ENCODE data around the gene ATP5IF1. TPM values are rescaled to one million over a fixed set of nuclear protein-coding genes. Genes with fewer than 3 reads are reported as not detected.

Gene ATP5IF1
- total and polyA plus RNA-seq, 2 donors = 220 to 431 TPM

GRCh38 chr1:28257736-28258135 is 21.8 kb downstream of the ATP5IF1 start:
- Histone ChIP-seq H3K4me3 (ENCODE audit: low read length in 2 of 2) (no peak overlapping the region), H3K9me3 (ENCODE audit: control insufficient read depth in 2 of 2, insufficient read depth in 1 of 2, low read length in 1 of 2) (no peaks in the 10 kb centered on the region), H3K4me1 (ENCODE audit: control insufficient read depth in 2 of 2, insufficient read depth in 2 of 2, low read length in 2 of 2) (peaks cover 9 to 32% of the 10 kb centered on the region in 2 donors), H3K36me3 (ENCODE audit: control insufficient read depth in 2 of 2, insufficient read depth in 2 of 2, low read length in 1 of 2) (peaks cover 0 to 3% of the 10 kb centered on the region in 2 donors), H3K27ac (ENCODE audit: low read depth in 1 of 2, low read length in 1 of 2) (no peak overlapping the region), H3K27me3 (ENCODE audit: control insufficient read depth in 2 of 2, insufficient read depth in 1 of 2, low read length in 1 of 2) (peaks cover 15 to 27% of the 10 kb centered on the region in 2 donors)
- DNase-seq (ENCODE audit: low read depth in 6 of 9, low spot score in 9 of 9) = no peak
- over 99% methylated on average over 4 of the region's 4 CpGs for WGBS

DNA sequence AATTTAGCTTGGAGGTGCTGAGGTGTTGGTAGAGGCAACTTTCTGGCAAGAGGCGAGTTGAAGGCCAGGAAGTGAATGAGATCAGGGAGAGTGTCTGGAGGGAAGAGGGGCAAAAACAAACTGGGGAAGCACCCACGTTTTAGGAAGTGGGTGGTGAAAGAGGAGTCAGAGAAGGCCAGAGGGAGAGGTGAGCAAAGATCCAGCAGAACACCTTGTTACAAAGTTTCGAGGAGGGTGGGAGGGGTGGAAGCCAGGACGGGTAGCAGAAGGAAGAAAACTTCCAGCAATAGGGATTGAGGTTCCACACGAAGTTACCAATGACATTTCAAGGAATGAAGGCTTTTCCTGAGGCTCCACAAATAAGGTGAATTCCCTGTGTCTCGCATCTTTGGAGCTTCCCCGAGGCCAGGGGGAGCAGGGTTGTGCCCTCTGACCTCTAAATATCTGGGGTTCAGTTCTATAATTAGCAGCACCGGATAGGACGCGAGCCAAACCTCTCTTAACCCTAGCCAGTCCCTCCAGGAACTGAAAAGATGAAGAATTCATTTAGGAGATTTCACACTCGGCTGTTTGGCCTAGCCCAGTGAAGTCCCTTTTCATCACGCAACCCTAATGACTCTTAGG is 22.8 kb downstream of the ATP5IF1 start:
- peak overlapping the region in 1 of 2 donors; percentile 31 for H3K27ac ChIP-seq (ENCODE audit: low read depth in 1 of 2, low read length in 1 of 2)
- DNase-seq (ENCODE audit: low read depth in 6 of 9, low spot score in 9 of 9) = no peak
- H3K36me3 ChIP-seq (ENCODE audit: control insufficient read depth in 2 of 2, insufficient read depth in 2 of 2, low read length in 1 of 2) = peaks cover 0 to 3% of the 10 kb centered on the region in 2 donors
- H3K27me3 ChIP-seq (ENCODE audit: control insufficient read depth in 2 of 2, insufficient read depth in 1 of 2, low read length in 1 of 2) = peaks cover 15 to 31% of the 10 kb centered on the region in 2 donors
- WGBS = 31% methylated on average over 12 of the region's 12 CpGs
- peaks cover 9 to 32% of the 10 kb centered on the region in 2 donors for H3K4me1 ChIP-seq (ENCODE audit: control insufficient read depth in 2 of 2, insufficient read depth in 2 of 2, low read length in 2 of 2)
- H3K4me3 ChIP-seq (ENCODE audit: low read length in 2 of 2) = peak overlapping the region; percentile 18 to 92
- no peaks in the 10 kb centered on the region for H3K9me3 ChIP-seq (ENCODE audit: control insufficient read depth in 2 of 2, insufficient read depth in 1 of 2, low read length in 1 of 2)

- H3K36me3 ChIP-seq (ENCODE audit: control insufficient read depth in 2 of 2, insufficient read depth in 2 of 2, low read length in 1 of 2) = peaks cover 0 to 3% of the 10 kb centered on the region in 2 donors
- H3K27me3 ChIP-seq (ENCODE audit: control insufficient read depth in 2 of 2, insufficient read depth in 1 of 2, low read length in 1 of 2) = peaks cover 15 to 31% of the 10 kb centered on the region in 2 donors
- H3K4me3 ChIP-seq (ENCODE audit: low read length in 2 of 2) = peak within 1 kb of the TSS; percentile 92 to 95
- peaks cover 9 to 32% of the 10 kb centered on the region in 2 donors for H3K4me1 ChIP-seq (ENCODE audit: control insufficient read depth in 2 of 2, insufficient read depth in 2 of 2, low read length in 2 of 2)
- under 1% methylated on average over 76 of the region's 76 CpGs for WGBS
- H3K9me3 ChIP-seq (ENCODE audit: control insufficient read depth in 2 of 2, insufficient read depth in 1 of 2, low read length in 1 of 2) = no peaks in the 10 kb centered on the region
- peak; percentile 95 to 99 (median 99) for DNase-seq (ENCODE audit: low read depth in 6 of 9, low spot score in 9 of 9)
- peak within 1 kb of the TSS; percentile 69 to 72 for H3K27ac ChIP-seq (ENCODE audit: low read depth in 1 of 2, low read length in 1 of 2)
Measured at GRCh38 chr1:28259252-28259933, 23.5 kb downstream of the ATP5IF1 start, which contains the start of gene SESN2. Gene SESN2, plus strand, starts transcription at chr1:28259518. Its CDS starts 330 bp downstream, at chr1:28259848.

GRCh38 chr1:28259934-28260802 is 24.2 kb downstream of the ATP5IF1 start:
- Histone ChIP-seq H3K9me3 (ENCODE audit: control insufficient read depth in 2 of 2, insufficient read depth in 1 of 2, low read length in 1 of 2) (no peaks in the 10 kb centered on the region), H3K4me3 (ENCODE audit: low read length in 2 of 2) (peak overlapping the region; percentile 92 to 95), H3K27ac (ENCODE audit: low read depth in 1 of 2, low read length in 1 of 2) (peak overlapping the region in 1 of 2 donors; percentile 69), H3K27me3 (ENCODE audit: control insufficient read depth in 2 of 2, insufficient read depth in 1 of 2, low read length in 1 of 2) (peaks cover 15 to 31% of the 10 kb centered on the region in 2 donors), H3K36me3 (ENCODE audit: control insufficient read depth in 2 of 2, insufficient read depth in 2 of 2, low read length in 1 of 2) (peaks cover 0 to 3% of the 10 kb centered on the region in 2 donors), H3K4me1 (ENCODE audit: control insufficient read depth in 2 of 2, insufficient read depth in 2 of 2, low read length in 2 of 2) (peaks cover 9 to 32% of the 10 kb centered on the region in 2 donors)
- WGBS = 5% methylated on average over 66 of the region's 66 CpGs
- peak in 3 of 9 donors; percentile 25 to 48 (median 39) for DNase-seq (ENCODE audit: low read depth in 6 of 9, low spot score in 9 of 9)

DNA sequence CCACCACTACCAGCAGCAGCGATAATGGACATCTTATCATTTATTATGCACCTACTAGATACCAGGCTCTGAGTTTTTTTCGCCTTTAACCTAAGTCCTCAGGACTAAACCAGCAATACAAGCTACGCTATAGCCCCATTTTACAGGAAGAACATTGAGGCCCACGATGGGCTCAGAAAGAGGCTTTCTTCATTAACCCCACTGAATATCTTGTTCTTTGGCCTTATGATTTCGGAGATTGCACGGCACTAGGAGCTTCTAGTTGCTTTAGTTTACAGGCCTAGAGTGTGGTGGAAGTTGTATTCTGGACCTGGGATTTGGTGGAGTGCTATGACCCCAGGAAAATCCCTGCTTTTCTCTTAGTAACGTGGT is 24.9 kb downstream of the ATP5IF1 start:
- H3K27me3 ChIP-seq (ENCODE audit: control insufficient read depth in 2 of 2, insufficient read depth in 1 of 2, low read length in 1 of 2) = peaks cover 15 to 31% of the 10 kb centered on the region in 2 donors
- no peaks in the 10 kb centered on the region for H3K9me3 ChIP-seq (ENCODE audit: control insufficient read depth in 2 of 2, insufficient read depth in 1 of 2, low read length in 1 of 2)
- H3K36me3 ChIP-seq (ENCODE audit: control insufficient read depth in 2 of 2, insufficient read depth in 2 of 2, low read length in 1 of 2) = peaks cover 0 to 3% of the 10 kb centered on the region in 2 donors
- H3K4me1 ChIP-seq (ENCODE audit: control insufficient read depth in 2 of 2, insufficient read depth in 2 of 2, low read length in 2 of 2) = peaks cover 9 to 32% of the 10 kb centered on the region in 2 donors
- 89% methylated on average over 7 of the region's 7 CpGs for WGBS
- no peak overlapping the region for H3K27ac ChIP-seq (ENCODE audit: low read depth in 1 of 2, low read length in 1 of 2)
- no peak for DNase-seq (ENCODE audit: low read depth in 6 of 9, low spot score in 9 of 9)
- H3K4me3 ChIP-seq (ENCODE audit: low read length in 2 of 2) = peak overlapping the region in 1 of 2 donors; percentile 95

GRCh38 chr1:28264897-28265296 is 29.0 kb downstream of the ATP5IF1 start:
- Histone ChIP-seq H3K4me3 (ENCODE audit: low read length in 2 of 2) (no peak overlapping the region), H3K27me3 (ENCODE audit: control insufficient read depth in 2 of 2, insufficient read depth in 1 of 2, low read length in 1 of 2) (peaks cover 12 to 26% of the 10 kb centered on the region in 2 donors), H3K36me3 (ENCODE audit: control insufficient read depth in 2 of 2, insufficient read depth in 2 of 2, low read length in 1 of 2) (no peaks in the 10 kb centered on the region), H3K27ac (ENCODE audit: low read depth in 1 of 2, low read length in 1 of 2) (no peak overlapping the region), H3K4me1 (ENCODE audit: control insufficient read depth in 2 of 2, insufficient read depth in 2 of 2, low read length in 2 of 2) (peaks cover 3 to 11% of the 10 kb centered on the region in 2 donors), H3K9me3 (ENCODE audit: control insufficient read depth in 2 of 2, insufficient read depth in 1 of 2, low read length in 1 of 2) (no peaks in the 10 kb centered on the region)
- 100% methylated on average over 1 of the region's 1 CpG for WGBS
- no peak for DNase-seq (ENCODE audit: low read depth in 6 of 9, low spot score in 9 of 9)

GRCh38 chr1:28265577-28265976 is 29.7 kb downstream of the ATP5IF1 start:
- Histone ChIP-seq H3K36me3 (ENCODE audit: control insufficient read depth in 2 of 2, insufficient read depth in 2 of 2, low read length in 1 of 2) (no peaks in the 10 kb centered on the region), H3K27me3 (ENCODE audit: control insufficient read depth in 2 of 2, insufficient read depth in 1 of 2, low read length in 1 of 2) (peaks cover 7 to 19% of the 10 kb centered on the region in 2 donors), H3K27ac (ENCODE audit: low read depth in 1 of 2, low read length in 1 of 2) (no peak overlapping the region), H3K4me3 (ENCODE audit: low read length in 2 of 2) (no peak overlapping the region), H3K4me1 (ENCODE audit: control insufficient read depth in 2 of 2, insufficient read depth in 2 of 2, low read length in 2 of 2) (peaks cover 0 to 5% of the 10 kb centered on the region in 2 donors), H3K9me3 (ENCODE audit: control insufficient read depth in 2 of 2, insufficient read depth in 1 of 2, low read length in 1 of 2) (no peaks in the 10 kb centered on the region)
- DNase-seq (ENCODE audit: low read depth in 6 of 9, low spot score in 9 of 9) = no peak
- WGBS = 98% methylated on average over 8 of the region's 8 CpGs

DNA sequence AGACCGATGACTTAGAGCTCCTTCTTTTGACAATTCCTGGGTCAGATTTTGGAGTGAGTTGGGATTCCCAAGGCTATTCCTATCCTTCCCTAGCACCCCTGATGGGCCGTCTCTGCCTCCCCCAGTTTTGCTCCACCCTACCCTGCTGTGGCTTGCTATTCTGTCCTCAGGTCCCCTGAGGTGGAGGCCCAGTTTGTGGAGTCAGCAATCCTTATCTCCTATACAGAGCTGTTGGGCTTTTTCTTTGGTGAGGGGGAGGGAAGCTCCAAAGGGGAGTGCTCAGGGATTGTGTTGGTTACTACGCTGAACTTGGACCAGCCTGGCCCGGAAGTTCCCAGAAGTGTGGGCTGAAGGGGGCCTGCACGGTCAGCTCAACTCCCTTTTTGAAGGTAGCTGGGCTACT is 31.0 kb downstream of the ATP5IF1 start:
- peaks cover 0 to 7% of the 10 kb centered on the region in 2 donors for H3K27me3 ChIP-seq (ENCODE audit: control insufficient read depth in 2 of 2, insufficient read depth in 1 of 2, low read length in 1 of 2)
- H3K4me1 ChIP-seq (ENCODE audit: control insufficient read depth in 2 of 2, insufficient read depth in 2 of 2, low read length in 2 of 2) = no peaks in the 10 kb centered on the region
- WGBS = 97% methylated on average over 5 of the region's 5 CpGs
- H3K36me3 ChIP-seq (ENCODE audit: control insufficient read depth in 2 of 2, insufficient read depth in 2 of 2, low read length in 1 of 2) = no peaks in the 10 kb centered on the region
- H3K9me3 ChIP-seq (ENCODE audit: control insufficient read depth in 2 of 2, insufficient read depth in 1 of 2, low read length in 1 of 2) = no peaks in the 10 kb centered on the region
- no peak overlapping the region for H3K27ac ChIP-seq (ENCODE audit: low read depth in 1 of 2, low read length in 1 of 2)
- DNase-seq (ENCODE audit: low read depth in 6 of 9, low spot score in 9 of 9) = no peak
- H3K4me3 ChIP-seq (ENCODE audit: low read length in 2 of 2) = no peak overlapping the region
